ENCODE results near the gene ATXN2.
A peak's percentile ranks its signal among the peaks of the same experiment; 100 is the strongest.
"Not testable (repeated sequence)": the region's sequence is repeated elsewhere in the genome, so short reads cannot be mapped to it uniquely, and the experiment has no call there.

Gene ATXN2

DNA sequence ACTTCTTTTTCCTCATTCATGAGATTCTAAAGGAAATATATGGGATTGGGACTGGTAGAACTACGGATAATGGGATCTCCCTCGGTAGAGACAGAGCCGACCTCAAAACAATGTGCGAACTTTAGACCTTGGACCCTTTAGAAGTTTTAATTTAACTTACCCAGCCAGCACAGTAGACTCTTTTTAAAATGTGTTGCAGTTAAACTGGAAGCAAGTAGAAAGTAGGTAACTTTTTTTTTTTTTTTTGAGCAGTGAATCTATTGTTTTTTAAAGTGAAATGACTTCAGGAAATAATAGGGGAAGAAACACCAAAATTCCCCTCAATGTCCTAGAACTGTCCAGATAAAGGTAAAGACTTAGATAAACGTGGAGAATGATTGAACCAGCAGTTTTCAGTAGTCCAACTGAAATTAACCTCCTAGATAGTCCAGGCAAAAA lies 1.1 kb upstream of the ATXN2 start:
- DNase-seq, result no peak

GRCh38 chr12:111599453-111600204 lies 514 bp upstream of the ATXN2 start:
- DNase-seq, result peak; percentile 88

DNA sequence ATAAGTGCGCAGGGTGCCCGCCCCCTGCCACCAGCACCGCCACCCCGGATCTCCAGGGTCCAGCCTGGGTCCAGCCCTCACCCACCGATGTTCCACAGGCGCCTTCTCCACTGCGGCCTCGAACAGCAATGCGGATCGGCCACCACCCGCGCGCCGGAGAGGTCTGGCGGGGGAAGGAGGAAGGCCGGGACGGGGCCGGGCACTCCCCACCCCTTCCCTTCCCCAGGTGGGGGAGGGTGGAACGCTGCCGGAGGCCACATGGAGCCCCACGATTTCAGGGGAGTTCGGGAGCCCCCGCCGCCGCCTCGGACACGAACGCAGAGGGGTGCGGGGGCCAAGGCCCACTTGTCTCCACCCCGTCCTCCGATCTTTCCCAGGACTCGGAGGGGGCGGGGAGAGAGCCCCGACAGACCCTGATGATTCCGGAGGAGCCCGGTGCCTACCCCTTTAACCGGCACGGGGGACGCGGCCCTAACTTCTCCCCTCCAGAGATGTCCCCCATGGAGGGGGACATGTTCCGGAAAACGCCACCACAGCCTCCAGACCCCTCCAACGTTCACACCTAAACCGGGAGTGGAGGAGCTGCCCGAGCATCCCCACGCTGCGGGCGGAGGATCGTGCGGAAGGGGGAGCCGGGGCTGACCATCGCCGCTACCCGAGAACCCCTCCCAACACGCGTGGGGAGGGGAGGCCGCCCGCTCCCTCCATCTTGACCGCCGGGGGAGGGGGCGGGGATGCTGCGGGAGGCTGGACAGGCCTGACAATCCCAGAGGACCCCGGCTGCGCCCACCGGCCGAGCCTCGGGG lies 1.1 kb downstream of the ATXN2 start:
- peak; percentile 28 for DNase-seq

DNA sequence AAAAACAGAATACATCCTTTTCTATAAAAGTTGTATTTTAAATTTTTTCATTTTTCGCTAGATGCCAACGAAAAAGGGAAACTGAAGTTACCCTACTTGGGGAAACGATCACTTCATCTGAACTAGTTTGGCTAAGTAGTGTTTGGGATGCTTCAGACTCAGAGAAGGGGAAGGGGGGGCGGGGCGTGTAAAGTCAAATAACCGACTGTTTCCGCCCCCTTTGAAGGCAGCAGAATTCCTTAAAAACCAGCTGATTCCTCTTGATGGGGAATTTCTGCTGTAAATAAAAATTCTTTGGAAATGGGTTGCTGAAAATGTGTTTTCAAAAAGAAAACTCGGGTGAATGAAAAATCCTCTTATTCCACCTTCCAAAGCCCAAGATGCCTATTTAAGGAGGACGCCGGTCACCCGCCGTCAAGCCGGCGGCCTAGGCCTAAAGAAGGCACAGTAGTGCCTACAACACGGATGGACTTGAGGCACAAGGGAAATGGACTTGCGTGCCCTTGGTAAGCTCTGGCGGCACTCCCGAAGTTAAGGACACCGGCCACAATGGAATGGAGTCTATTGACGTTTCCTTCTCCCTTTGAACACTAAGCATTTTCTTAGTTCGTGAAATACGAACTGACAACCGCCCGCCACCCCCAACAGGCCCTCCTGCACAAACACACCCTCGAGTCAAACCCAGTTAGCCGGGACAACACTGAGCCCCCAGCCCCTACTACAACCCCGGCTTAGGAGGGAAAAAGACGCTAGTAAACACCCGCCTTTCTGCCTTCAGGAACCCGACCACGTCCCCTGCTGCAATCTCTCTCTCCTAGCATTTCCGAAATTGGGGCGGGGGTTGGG lies 1.9 kb downstream of the ATXN2 start:
- peak; percentile 30 for DNase-seq

DNA sequence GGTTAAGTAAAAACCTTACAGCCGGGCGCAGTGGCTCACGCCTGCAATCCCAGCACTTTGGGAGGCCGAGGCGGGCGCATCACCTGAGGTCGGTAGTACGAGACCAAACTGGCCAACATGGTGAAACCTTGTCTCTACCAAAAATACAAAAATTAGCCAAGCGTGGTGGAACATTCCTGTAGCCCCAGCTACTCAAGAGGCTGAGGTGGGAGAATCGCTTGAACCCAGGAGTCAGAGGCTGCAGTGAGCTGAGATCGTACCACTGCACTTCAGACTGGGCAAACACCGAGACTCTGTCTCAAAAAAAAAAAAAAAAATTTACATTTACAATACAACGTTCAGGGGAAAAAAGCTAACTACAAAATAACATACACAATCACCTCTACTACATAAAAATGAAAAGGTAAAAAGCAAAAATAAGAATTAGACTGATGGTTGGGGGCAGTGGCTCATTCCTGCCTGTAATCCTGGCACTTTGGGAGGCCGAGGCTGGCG lies 3.7 kb downstream of the ATXN2 start:
- not testable (repeated sequence) for DNase-seq

- not testable (repeated sequence) for DNase-seq
Measured at GRCh38 chr12:111591399-111592010, 7.6 kb downstream of the ATXN2 start.

DNA sequence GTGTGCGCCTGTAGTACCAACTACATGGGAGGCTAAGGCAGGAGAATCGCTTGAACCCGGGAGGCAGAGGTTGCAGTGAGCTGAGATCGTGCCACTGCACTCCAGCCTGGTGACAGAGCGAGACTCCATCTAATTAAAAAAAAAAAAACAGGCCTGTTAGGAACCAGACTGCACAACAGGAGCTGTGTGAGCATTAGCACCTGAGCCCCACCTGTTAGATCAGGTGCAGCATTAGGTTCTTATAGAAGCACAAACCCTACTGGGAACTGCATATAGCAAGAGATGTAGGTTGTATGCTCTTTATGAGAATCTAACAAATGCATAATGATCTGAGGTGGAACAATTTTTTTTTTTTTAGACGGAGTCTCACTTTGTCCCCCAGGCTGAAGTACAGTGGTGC lies 8.6 kb downstream of the ATXN2 start:
- DNase-seq, result no peak

GRCh38 chr12:111589601-111590000 lies 9.5 kb downstream of the ATXN2 start:
- no peak for DNase-seq

- DNase-seq, result no peak
Measured at GRCh38 chr12:111588010-111588409, 11.1 kb downstream of the ATXN2 start.

GRCh38 chr12:111586986-111587385 lies 12.1 kb downstream of the ATXN2 start:
- no peak for DNase-seq

- DNase-seq, result no peak
Measured at GRCh38 chr12:111585690-111586089, 13.4 kb downstream of the ATXN2 start.

DNA sequence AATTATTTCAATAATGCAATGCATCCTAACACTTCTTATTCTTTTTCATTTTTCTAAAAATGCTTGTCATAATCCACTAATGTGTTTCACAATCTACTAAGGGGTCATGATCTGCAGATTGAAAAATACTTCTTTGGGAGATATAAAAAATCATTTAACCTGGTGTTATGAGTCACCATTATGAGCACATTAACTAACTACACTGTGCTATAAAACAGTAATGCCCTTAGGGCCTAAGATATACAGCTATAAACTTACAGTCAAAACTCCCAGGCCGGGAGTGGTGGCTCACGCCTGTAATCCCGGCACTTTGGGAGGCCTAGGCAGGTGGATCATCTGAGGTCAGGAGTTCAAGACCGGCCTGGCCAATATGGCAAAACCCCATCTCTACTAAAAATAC lies 14.2 kb downstream of the ATXN2 start:
- no peak for DNase-seq

- not testable (repeated sequence) for DNase-seq
Measured at GRCh38 chr12:111583506-111583905, 15.6 kb downstream of the ATXN2 start.

DNA sequence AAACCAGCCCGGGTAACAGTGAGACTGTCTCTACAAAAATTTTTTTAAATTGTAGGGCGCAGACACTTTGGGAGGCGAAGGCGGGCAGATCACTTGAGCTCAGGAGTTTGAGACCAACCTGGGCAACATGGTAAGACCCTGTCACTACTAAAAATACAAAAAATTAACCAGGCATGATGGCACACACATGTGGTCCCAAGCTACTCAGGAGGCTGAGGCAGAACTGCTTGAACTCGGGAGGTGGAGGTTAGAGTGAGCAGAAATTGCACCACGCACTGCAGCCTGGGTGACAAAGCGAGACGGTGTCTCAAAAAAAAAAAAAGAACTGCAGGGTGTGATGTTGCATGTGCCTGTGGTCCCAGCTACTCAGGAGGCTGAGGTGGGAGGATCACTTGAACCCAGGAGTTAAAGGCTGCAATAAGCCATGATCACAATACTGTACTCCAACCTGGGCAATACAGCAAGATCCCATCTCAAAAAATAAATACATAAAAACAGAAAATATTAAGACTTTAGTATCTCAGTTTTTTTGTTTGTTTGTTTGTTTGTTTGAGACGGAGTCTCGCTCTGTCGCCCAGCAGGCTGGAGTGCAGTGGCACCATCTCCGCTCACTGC lies 16.9 kb downstream of the ATXN2 start:
- no peak for DNase-seq

GRCh38 chr12:111581434-111582132 lies 17.5 kb downstream of the ATXN2 start:
- no peak for DNase-seq

DNA sequence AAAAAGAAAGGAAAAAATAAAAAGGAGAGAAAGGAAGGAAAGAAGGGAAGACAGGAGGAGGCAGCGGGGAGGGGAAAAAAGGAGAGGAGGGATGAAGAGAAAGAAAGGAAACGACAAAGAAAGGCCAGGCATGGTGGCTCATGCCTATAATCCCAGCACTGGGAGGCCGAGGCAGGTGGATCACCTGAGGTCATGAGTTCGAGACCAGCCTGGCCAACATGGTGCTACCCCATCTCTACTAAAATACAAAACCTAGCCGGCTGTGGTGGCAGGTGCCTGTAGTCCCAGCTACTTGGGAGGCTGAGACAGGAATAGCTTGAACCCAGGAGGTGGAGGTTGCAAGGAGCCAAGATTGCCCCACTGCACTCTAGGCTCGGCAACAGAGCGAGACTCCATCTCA lies 18.4 kb downstream of the ATXN2 start:
- no peak for DNase-seq

- DNase-seq, result no peak
Measured at GRCh38 chr12:111580119-111580425, 19.0 kb downstream of the ATXN2 start.

DNA sequence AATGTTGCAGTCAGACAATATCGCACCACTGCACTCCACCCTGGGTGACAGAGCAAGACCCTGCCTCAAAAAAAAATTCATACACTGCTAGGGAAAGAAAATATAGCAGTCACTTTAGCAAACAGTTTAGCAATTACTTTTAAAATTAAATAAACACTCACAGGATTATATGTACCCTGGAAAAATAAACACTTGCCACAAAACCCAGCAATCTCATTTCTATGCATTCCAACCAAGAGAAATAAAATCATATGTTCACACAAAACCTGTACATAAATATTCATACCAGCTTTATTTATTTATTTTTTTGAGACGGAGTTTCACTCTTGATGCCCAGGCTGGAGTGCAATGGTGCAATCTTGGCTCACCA lies 20.2 kb downstream of the ATXN2 start:
- DNase-seq, result no peak

DNA sequence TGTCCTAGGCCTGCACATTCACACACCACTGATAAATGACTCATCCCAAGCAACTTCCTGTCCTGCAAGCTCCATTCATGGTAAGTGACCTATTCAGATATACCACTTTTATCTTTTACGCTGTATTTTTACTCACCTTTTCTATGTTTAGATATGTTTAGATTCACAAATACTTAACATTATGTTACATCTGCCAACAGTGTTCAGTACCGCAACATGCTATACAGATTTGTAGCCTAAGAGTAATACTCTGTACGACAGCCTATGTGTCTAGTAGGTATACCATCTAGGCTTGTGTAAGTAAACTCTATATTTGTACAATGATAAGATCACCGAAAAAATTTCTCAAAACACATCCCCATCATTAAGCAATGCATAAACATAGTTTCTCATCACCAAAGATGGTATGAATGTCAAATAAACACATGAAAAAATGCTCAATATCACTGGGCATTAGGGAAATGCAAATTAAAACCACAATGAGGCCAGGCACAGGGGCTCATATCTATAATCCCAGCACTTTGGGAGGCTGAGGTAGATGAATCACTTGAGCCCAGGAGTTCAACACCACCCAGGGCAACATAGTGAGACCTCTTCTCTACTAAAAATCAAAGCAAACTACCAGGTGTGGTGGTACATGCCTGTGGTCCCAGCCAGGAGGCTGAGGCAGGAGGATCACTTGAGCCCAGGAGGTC lies 20.7 kb downstream of the ATXN2 start:
- no peak for DNase-seq

DNA sequence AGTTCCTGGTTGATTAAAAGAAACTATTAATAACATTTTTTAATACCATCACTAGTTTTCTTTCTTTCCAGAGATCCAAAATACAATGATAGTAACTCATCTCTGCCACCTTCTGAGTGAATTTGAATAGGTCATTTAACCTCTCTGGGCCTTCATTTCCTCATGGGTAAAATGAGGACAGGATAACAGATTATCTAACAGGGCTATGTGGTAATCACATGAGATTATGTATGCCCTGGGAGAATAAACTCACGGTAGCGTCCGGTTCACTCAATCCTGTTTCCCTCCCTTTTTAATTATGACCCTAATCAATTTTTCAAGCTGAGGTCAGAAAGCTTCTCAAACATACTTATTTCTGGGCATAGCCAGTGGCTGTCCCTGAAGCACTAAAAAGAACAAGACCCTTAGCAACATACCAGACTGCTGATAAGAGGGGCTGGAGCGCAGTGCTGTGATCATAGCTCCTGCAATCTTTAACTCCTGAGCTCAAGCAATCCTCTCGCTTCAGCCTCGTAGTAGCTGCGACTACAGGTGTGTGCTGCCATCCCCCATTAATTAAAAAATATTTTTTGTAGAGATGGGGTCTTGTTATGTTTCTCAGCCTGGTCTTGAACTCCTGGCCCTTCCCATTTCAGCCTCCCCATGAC lies 24.2 kb downstream of the ATXN2 start:
- no peak for DNase-seq

DNA sequence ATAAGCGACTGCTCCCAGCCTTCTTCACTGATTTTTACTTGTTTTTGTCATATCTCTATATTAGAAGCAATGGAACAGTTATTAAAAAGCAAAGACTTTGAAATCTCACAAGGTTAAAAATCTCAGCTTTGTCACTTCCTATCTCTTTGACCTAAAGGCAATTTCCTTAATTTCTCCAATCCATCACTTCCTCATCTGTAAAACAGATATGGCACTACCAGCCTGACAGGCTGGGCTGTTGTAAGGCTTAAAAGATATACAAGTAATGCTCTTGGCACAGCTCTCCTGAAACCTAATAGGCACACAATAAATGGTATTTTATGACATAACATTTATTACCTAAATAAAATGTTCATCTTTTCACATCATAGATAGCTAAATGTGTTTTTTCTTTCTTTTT lies 25.6 kb downstream of the ATXN2 start:
- DNase-seq, result no peak
